PC-9 (cell line): ENCODE results near the gene TMEM164. TPM values are rescaled to one million over a fixed set of nuclear protein-coding genes. Genes with fewer than 3 reads are reported as not detected.

Source experiments
- BruUV-seq: library from RNA; stranded (reverse); fragments of 400-500 nt; replicated peaks from 2 replicates; lab custom pipeline; 2021; lab: Mats Ljungman, UMichigan
- CTCF ChIA-PET: fragments of 300-600 bp; sonication (Branson Sonifier 250); formaldehyde crosslinking; loops from one replicate; lab custom pipeline; 2022; ENCODE audit warnings: antibody characterized with exemption; lab: Charles Lee
- POLR2A ChIA-PET: fragments of 300-600 bp; sonication (Branson Sonifier 250); formaldehyde crosslinking; loops from one replicate; lab custom pipeline; 2022; ENCODE audit warnings: antibody characterized with exemption; ENCODE audit not compliant: unreplicated experiment; lab: Charles Lee
- DNase-seq, 2 experiments: peaks; one replicate each; pipeline versions ENCODE4 v3.0.0 to v3.0.0-alpha.2; 2015 to 2022; ENCODE audit warnings: mixed read lengths in 1 of 2
- H2AFZ ChIP-seq: fragments of 200-600 bp; sonication (generic); 2 replicates; pipeline ENCODE4 v1.8.1; 2017; ENCODE audit warnings: antibody characterized with exemption
- H3F3A ChIP-seq: fragments of 200-600 bp; sonication (generic); 2 replicates; pipeline ENCODE4 v1.8.1; 2017; ENCODE audit warnings: antibody characterized with exemption, mild to moderate bottlenecking, low read depth; ENCODE audit not compliant: insufficient read depth
- H3K27ac ChIP-seq: fragments of 200-600 bp; sonication (generic); 2 replicates; pipeline ENCODE4 v1.6.1; 2016; ENCODE audit warnings: mixed run types
- H3K27me3 ChIP-seq: fragments of 200-600 bp; sonication (generic); 2 replicates; pipeline ENCODE4 v1.6.1; 2016; ENCODE audit warnings: low read depth, mixed run types; ENCODE audit not compliant: insufficient read depth
- H3K36me3 ChIP-seq: fragments of 200-600 bp; sonication (generic); 2 replicates; pipeline ENCODE4 v1.6.1; 2016; ENCODE audit warnings: low read depth, mixed run types
- H3K4me1 ChIP-seq: fragments of 200-600 bp; sonication (generic); replicated peaks from 2 replicates; pipeline ENCODE4 v1.6.1; 2016; ENCODE audit warnings: mixed run types; ENCODE audit not compliant: insufficient read depth
- H3K4me2 ChIP-seq: fragments of 200-600 bp; sonication (generic); 2 replicates; pipeline ENCODE4 v1.6.1; 2017; ENCODE audit warnings: mixed run types
- H3K4me3 ChIP-seq: fragments of 200-600 bp; sonication (generic); 2 replicates; pipeline ENCODE4 v1.6.1; 2016; ENCODE audit warnings: mixed run types
- H3K79me2 ChIP-seq: fragments of 200-600 bp; sonication (generic); 2 replicates; pipeline ENCODE4 v1.6.1; 2017; ENCODE audit warnings: low read depth, mixed run types
- H3K9me2 ChIP-seq: fragments of 200-600 bp; sonication (generic); 2 replicates; pipeline ENCODE4 v1.8.1; 2017; ENCODE audit warnings: mild to moderate bottlenecking; ENCODE audit not compliant: insufficient read depth
- H3K9me3 ChIP-seq: fragments of 200-600 bp; sonication (generic); 2 replicates; pipeline ENCODE4 v1.8.1; 2016; ENCODE audit warnings: low read depth; ENCODE audit not compliant: insufficient read depth
- H4K20me1 ChIP-seq: fragments of 200-600 bp; sonication (generic); 2 replicates; pipeline ENCODE4 v1.8.1; 2017; ENCODE audit not compliant: insufficient read depth
- CTCF ChIP-seq: fragments of 200-600 bp; sonication (generic); conservative IDR thresholded peaks from 2 replicates; pipeline ENCODE4 v1.6.1; 2017; ENCODE audit warnings: mixed run types, antibody characterized with exemption, mild to moderate bottlenecking, moderate library complexity
- EZH2 ChIP-seq: fragments of 200-600 bp; sonication (generic); IDR thresholded peaks from 2 replicates; pipeline ENCODE4 v1.8.0; 2017; ENCODE audit warnings: antibody characterized with exemption, low read depth
- intact Hi-C: fragments of 100-400 bp; cut with micrococcal nuclease; formaldehyde crosslinking; loops from one replicate; pipeline ENCODE4 v1.10.0; 2022; ENCODE audit not compliant: unreplicated experiment
- total RNA-seq: library from RNA; stranded (reverse); gene quantifications from 2 replicates; pipeline ENCODE4 v1.2.3, GENCODE V29; 2021

The TMEM164 gene
- total RNA-seq, 1 experiment from 2014 or later, result 44.5 TPM

- BruUV-seq, result no TSS peak
- no peak overlapping the region for H3K4me3 ChIP-seq
- H3K9me3 ChIP-seq, result no peaks in the 10 kb centered on the region
- H3K36me3 ChIP-seq, result no peaks in the 10 kb centered on the region; the same call in 1 of the 2 replicates
- peaks cover 51% of the 10 kb centered on the region for H3F3A ChIP-seq
- no peaks in the 10 kb centered on the region for H4K20me1 ChIP-seq
- TF ChIP-seq CTCF (no peak), EZH2 (no peak)
- peak overlapping the region; percentile 99 for H3K27ac ChIP-seq
- intact Hi-C loops, result loop anchor here (5.0 kb wide), 1 partner anchor 321 kb away; no protein-coding TSS in a partner anchor
- ChIA-PET CTCF (no interaction called here), POLR2A (interaction anchor here (0.5 to 0.9 kb wide), 5 partner anchors 27 to 661 kb away, joined by 3 to 6 read pairs (median 4); no protein-coding TSS in a partner anchor)
- H3K27me3 ChIP-seq, result no peaks in the 10 kb centered on the region
- peak in 1 of 2 experiments; percentile 86 for DNase-seq
- peaks cover 55% of the 10 kb centered on the region for H3K4me1 ChIP-seq
- no peak overlapping the region for H2AFZ ChIP-seq
- peaks cover 26% of the 10 kb centered on the region for H3K79me2 ChIP-seq
- peak overlapping the region; percentile 84 for H3K4me2 ChIP-seq
- H3K9me2 ChIP-seq, result no peaks in the 10 kb centered on the region; the same call in 1 of the 2 replicates
Observed at GRCh38 chrX:110086162-110086915, 83.4 kb downstream of the TMEM164 start.

- ChIA-PET CTCF (interaction anchor here (0.6 to 1.1 kb wide), 2 partner anchors 323 to 326 kb away, joined by 3 read pairs; no protein-coding TSS in a partner anchor), POLR2A (interaction anchor here (0.5 to 0.9 kb wide), 7 partner anchors 27 to 1647 kb away, joined by 3 to 8 read pairs (median 4); no protein-coding TSS in a partner anchor)
- H3K4me3 ChIP-seq, result peak overlapping the region; percentile 55; the same call in 1 of the 2 replicates
Observed at GRCh38 chrX:110086916-110087484, 84.1 kb downstream of the TMEM164 start.

More at GRCh38 chrX:110086916-110087484, 84.1 kb downstream of the TMEM164 start:
- intact Hi-C loops, result loop anchor here (1.0 to 5.0 kb wide), 3 partner anchors 61 to 320 kb away; no protein-coding TSS in a partner anchor
- peak overlapping the region; percentile 84 for H3K4me2 ChIP-seq
- H3F3A ChIP-seq, result peaks cover 51% of the 10 kb centered on the region
- no TSS peak for BruUV-seq
- no peaks in the 10 kb centered on the region for H3K27me3 ChIP-seq
- peaks cover 32% of the 10 kb centered on the region for H3K79me2 ChIP-seq
- no peaks in the 10 kb centered on the region; the same call in 1 of the 2 replicates for H3K9me2 ChIP-seq
- TF ChIP-seq CTCF (0 out of 2 replicates have a peak, but pooled peaks have one; percentile 15), EZH2 (no peak)
- no peaks in the 10 kb centered on the region for H3K9me3 ChIP-seq
- H3K36me3 ChIP-seq, result no peaks in the 10 kb centered on the region; the same call in 1 of the 2 replicates
- peaks cover 55% of the 10 kb centered on the region for H3K4me1 ChIP-seq
- H2AFZ ChIP-seq, result 0 out of 2 replicates have a peak overlapping the region, but pooled peaks have one; percentile 48
- H4K20me1 ChIP-seq, result no peaks in the 10 kb centered on the region
- peak overlapping the region; percentile 99 for H3K27ac ChIP-seq
- peak; percentile 51 to 99 for DNase-seq
